Activated T-helper 17 cell treated with anti-CD3 and anti-CD28 coated beads, Interleukin-2, amount 50 U/mL, for 72 hours (primary cell): ENCODE measurements around the gene ARHGAP10. TPM values are rescaled to one million over a fixed set of nuclear protein-coding genes. Genes with fewer than 3 reads are reported as not detected.
A peak's percentile ranks its signal among the peaks of the same experiment; 100 is the strongest.

Experiments used
- ATAC-seq: fragments of 150-1000 bp; cut with Tn5 transposase; replicated peaks from 2 replicates; pipeline ENCODE4 v1.10.0; 2021; ENCODE audit warnings: mild to moderate bottlenecking, moderate library complexity
- H3K27ac Mint-ChIP-seq: one replicate; pipeline ENCODE4 v1.8.0; 2022; ENCODE audit warnings: mixed read lengths
- H3K27me3 Mint-ChIP-seq: one replicate; pipeline ENCODE4 v1.8.0; 2022; ENCODE audit warnings: mixed read lengths
- H3K36me3 Mint-ChIP-seq: one replicate; pipeline ENCODE4 v1.8.0; 2022; ENCODE audit warnings: low read depth, mild to moderate bottlenecking, mixed read lengths
- H3K4me1 Mint-ChIP-seq: one replicate; pipeline ENCODE4 v1.8.0; 2022; ENCODE audit warnings: mixed read lengths
- H3K4me3 Mint-ChIP-seq: one replicate; pipeline ENCODE4 v1.8.0; 2022; ENCODE audit warnings: mild to moderate bottlenecking, mixed read lengths
- H3K9me3 Mint-ChIP-seq: one replicate; pipeline ENCODE4 v1.8.0; 2022; ENCODE audit warnings: mixed read lengths
- total RNA-seq, 2 donors: library from RNA; stranded (reverse); gene quantifications; one replicate each; pipeline ENCODE4 v1.2.3, GENCODE V29; 2022

ARHGAP10 gene
- total RNA-seq, 2 donors from 2014 or later = 11.1 to 14.7 TPM

- Mint-ChIP-seq H3K4me1 (no peaks in the 10 kb centered on the region), H3K27ac (no peak overlapping the region), H3K27me3 (no peaks in the 10 kb centered on the region), H3K4me3 (no peak overlapping the region), H3K9me3 (peaks cover 8% of the 10 kb centered on the region), H3K36me3 (peaks cover 8% of the 10 kb centered on the region)
- no peak for ATAC-seq
These were observed 294.1 kb downstream of the ARHGAP10 start for GRCh38 chr4:148025981-148026380.

- no peak for ATAC-seq
- Mint-ChIP-seq H3K27me3 (no peaks in the 10 kb centered on the region), H3K27ac (no peak overlapping the region), H3K4me1 (no peaks in the 10 kb centered on the region), H3K36me3 (peaks cover 8% of the 10 kb centered on the region), H3K9me3 (peaks cover 8% of the 10 kb centered on the region), H3K4me3 (no peak overlapping the region)
These were observed 295.3 kb downstream of the ARHGAP10 start for GRCh38 chr4:148027201-148027600.

DNA sequence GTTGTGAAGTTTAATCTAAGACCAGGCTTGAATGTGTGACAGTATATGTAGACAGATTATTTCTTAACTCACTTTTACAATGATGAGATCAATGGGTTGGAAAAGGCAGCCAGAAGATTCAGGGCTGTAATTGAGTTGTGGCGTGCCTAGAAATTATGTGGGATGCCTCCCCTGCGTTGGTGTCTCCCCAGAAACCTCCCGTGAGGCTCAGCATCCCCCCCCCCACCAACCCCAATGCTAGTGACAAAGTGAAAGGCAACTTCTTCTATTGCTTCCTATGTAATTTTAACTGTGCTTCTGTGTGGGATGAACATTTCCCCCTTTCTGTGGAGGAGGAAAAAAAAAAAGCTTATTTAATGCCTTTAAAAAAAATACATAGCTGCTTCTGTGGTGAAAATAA is 297.9 kb downstream of the ARHGAP10 start:
- no peak for ATAC-seq
- Mint-ChIP-seq H3K4me3 (no peak overlapping the region), H3K27ac (no peak overlapping the region), H3K9me3 (peaks cover 8% of the 10 kb centered on the region), H3K4me1 (no peaks in the 10 kb centered on the region), H3K36me3 (peaks cover 8% of the 10 kb centered on the region), H3K27me3 (no peaks in the 10 kb centered on the region)

- no peaks in the 10 kb centered on the region for H3K27me3 Mint-ChIP-seq
- H3K9me3 Mint-ChIP-seq = peaks cover 8% of the 10 kb centered on the region
- H3K27ac Mint-ChIP-seq = no peak overlapping the region
- peaks cover 8% of the 10 kb centered on the region for H3K36me3 Mint-ChIP-seq
- ATAC-seq = no peak
- no peak overlapping the region for H3K4me3 Mint-ChIP-seq
- no peaks in the 10 kb centered on the region for H3K4me1 Mint-ChIP-seq
These were observed 298.4 kb downstream of the ARHGAP10 start for GRCh38 chr4:148030193-148030873.

DNA sequence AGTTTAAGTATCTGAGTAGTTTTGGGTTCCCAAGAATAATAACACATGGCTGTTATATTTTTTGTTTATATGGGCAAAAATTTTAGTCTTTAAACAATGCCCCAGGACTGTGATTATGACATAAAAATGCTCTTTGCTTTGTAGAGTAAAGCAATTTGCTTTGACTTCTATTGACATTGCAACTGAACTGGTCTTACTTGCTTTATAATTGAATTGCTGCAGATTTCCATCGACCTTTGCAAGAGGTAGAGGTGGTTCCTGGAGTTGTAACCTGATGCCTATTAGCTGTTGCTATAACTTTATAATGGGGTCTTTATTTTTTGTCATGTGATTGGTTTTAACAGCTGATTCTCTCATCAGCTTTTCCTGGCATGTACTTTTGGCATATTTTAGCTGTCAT is 302.9 kb downstream of the ARHGAP10 start:
- no peak overlapping the region for H3K27ac Mint-ChIP-seq
- H3K27me3 Mint-ChIP-seq = no peaks in the 10 kb centered on the region
- ATAC-seq = no peak
- H3K9me3 Mint-ChIP-seq = peaks cover 5% of the 10 kb centered on the region
- H3K4me1 Mint-ChIP-seq = no peaks in the 10 kb centered on the region
- no peak overlapping the region for H3K4me3 Mint-ChIP-seq
- H3K36me3 Mint-ChIP-seq = no peaks in the 10 kb centered on the region

GRCh38 chr4:148041606-148042329 is 309.9 kb downstream of the ARHGAP10 start:
- H3K4me3 Mint-ChIP-seq = no peak overlapping the region
- ATAC-seq = no peak

DNA sequence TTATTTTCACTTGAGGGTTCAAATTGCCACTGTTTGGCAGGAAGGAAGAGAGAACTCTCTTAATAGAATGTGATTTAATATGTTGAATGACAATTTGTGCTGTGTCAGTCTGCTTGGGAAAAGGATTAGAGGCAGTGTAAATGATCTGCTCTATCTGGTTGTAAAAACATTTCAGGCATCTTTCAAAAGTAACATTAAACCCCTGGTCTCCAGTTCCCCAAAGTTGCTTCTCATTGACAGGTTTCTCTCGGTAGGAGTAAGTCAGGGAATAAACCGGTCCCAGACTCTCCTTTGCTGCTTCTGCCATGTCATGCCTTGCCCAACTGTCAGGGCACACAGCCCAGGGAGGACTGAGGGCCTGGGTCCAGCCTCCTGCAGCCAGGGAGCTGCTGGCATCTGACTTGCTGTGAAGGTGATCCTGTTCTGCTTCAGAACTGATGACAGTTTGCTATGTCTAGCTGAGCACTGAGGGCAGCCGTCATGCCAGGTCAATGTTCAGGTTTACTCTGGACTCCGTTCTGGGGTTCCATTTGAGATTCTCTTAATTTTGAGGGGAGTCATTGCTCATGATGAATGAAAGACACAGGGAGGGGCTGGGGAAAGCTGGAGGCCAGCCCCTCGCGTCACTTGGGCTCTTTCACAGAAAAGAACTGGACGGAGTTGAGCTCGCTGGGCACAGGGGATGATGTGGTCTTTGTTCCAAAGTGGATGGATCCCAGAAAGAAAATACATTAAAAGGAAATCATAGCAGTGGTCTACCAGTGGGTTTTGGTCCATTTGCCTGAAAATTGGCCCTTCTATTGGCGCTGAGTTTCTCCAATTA is 312.4 kb downstream of the ARHGAP10 start:
- no peaks in the 10 kb centered on the region for H3K27me3 Mint-ChIP-seq
- no peak overlapping the region for H3K4me3 Mint-ChIP-seq
- ATAC-seq = no peak
- H3K27ac Mint-ChIP-seq = no peak overlapping the region
- H3K36me3 Mint-ChIP-seq = peaks cover 10% of the 10 kb centered on the region
- no peaks in the 10 kb centered on the region for H3K9me3 Mint-ChIP-seq
- no peaks in the 10 kb centered on the region for H3K4me1 Mint-ChIP-seq

More at GRCh38 chr4:148041606-148042329, 309.9 kb downstream of the ARHGAP10 start:
- no peaks in the 10 kb centered on the region for H3K36me3 Mint-ChIP-seq
- H3K27ac Mint-ChIP-seq = no peak overlapping the region
- no peaks in the 10 kb centered on the region for H3K9me3 Mint-ChIP-seq
- H3K4me1 Mint-ChIP-seq = no peaks in the 10 kb centered on the region
- H3K27me3 Mint-ChIP-seq = no peaks in the 10 kb centered on the region

DNA sequence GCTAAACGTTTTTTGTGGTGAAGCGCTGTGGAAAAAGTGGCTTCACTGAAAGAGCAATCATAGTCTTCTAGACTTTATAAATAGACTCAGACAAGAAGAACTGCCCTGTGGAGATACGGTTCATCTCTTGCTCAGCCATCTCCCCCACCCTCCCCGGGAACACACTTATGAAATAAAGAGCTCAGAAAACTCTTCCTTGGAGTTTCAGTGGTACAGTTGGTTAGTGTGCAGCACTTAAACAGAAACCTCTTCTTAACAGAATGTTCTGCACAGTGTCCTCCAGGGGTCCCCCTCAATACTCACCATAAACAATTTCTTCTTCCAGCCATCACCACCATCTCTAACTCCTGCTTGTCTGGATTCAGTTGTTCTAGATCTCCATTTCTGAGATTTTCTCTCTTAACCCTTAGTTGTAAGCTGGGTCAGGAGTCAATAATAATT is 313.0 kb downstream of the ARHGAP10 start:
- Mint-ChIP-seq H3K9me3 (no peaks in the 10 kb centered on the region), H3K27me3 (no peaks in the 10 kb centered on the region), H3K36me3 (peaks cover 10% of the 10 kb centered on the region), H3K4me1 (no peaks in the 10 kb centered on the region), H3K4me3 (no peak overlapping the region), H3K27ac (no peak overlapping the region)
- ATAC-seq = peak; percentile 38

DNA sequence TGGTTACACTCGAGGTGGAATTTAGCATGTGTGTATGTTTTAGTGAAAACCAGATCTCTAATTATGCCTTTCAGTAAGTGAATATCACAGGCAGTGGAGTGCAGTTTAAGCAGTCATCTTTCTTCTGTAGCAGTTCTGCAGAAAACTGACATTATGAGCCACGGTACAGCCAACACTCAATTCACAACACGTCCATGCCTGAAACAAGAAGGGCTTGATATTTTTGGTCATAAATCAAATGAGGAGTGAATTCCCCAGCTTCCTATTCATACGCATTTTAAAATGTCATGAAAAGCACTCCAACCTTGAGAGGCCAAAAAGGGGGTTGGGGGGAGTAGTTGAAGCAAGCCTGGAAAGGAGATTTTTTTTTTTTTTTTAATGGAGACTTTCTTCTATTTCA is 316.7 kb downstream of the ARHGAP10 start:
- H3K4me3 Mint-ChIP-seq = no peak overlapping the region
- no peak for ATAC-seq
- peaks cover 10% of the 10 kb centered on the region for H3K36me3 Mint-ChIP-seq
- no peaks in the 10 kb centered on the region for H3K27me3 Mint-ChIP-seq
- no peak overlapping the region for H3K27ac Mint-ChIP-seq
- H3K9me3 Mint-ChIP-seq = no peaks in the 10 kb centered on the region
- peaks cover 26% of the 10 kb centered on the region for H3K4me1 Mint-ChIP-seq

DNA sequence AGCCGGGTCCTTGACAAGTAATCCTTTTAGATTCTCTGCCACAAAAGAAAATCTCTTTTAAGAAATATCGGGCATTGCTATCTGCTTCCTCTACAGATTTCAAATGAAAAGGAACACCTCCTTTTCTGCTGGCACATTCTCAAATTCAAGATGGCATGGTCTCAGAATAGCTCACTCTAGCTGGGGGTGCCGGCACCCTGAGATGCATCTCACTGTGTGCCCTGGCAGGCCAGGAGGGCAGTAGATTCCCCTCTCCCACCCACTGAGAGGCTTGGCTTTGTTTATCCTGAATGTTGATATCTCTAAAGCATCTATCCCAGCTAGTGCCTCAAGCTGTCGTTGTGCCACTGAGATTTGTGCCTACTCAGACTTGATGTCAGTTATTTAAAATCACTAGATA is 319.5 kb downstream of the ARHGAP10 start:
- Mint-ChIP-seq H3K36me3 (peaks cover 10% of the 10 kb centered on the region), H3K4me1 (peaks cover 34% of the 10 kb centered on the region), H3K4me3 (no peak overlapping the region), H3K27ac (peak overlapping the region; percentile 78), H3K27me3 (no peaks in the 10 kb centered on the region), H3K9me3 (no peaks in the 10 kb centered on the region)
- ATAC-seq = no peak

GRCh38 chr4:148052448-148052847 is 320.6 kb downstream of the ARHGAP10 start:
- no peaks in the 10 kb centered on the region for H3K27me3 Mint-ChIP-seq
- no peaks in the 10 kb centered on the region for H3K9me3 Mint-ChIP-seq
- H3K36me3 Mint-ChIP-seq = peaks cover 10% of the 10 kb centered on the region
- peak overlapping the region; percentile 37 for H3K4me3 Mint-ChIP-seq
- peaks cover 44% of the 10 kb centered on the region for H3K4me1 Mint-ChIP-seq
- ATAC-seq = peak; percentile 68
- H3K27ac Mint-ChIP-seq = peak overlapping the region; percentile 78

DNA sequence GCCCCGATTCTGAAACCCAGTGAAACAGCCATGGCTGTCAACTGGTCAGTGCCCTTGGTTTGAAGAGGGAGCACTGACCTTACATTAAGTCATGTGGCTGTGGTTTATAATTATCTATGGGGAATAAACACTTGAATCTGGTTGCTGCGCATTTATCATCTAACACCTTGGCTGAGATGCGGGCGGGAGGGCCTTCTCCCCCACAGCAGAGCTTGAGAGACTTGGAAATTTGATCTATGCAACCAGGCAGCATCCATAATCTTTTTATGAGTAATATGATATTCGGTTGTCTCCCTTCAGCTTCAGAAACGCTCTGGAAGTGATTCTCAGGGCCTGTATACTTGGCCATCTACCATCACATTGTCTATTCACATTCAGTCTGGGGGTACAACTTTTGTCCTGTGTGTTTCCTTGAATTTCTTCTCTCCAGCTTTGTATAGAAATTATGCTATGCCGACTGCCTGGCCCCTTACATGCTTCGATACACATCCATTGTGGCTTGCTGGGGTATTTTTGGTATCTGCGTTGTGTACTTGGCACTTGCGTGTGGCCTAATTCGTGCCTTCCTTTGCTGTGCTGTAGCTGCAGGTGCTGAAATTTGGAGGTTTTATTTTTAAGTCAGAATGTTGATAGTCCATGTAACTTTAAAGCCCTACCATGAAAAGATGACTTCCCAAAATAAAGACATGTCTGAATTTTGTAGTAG is 321.6 kb downstream of the ARHGAP10 start:
- H3K9me3 Mint-ChIP-seq = no peaks in the 10 kb centered on the region
- H3K27me3 Mint-ChIP-seq = no peaks in the 10 kb centered on the region

GRCh38 chr4:148054275-148054674 is 322.4 kb downstream of the ARHGAP10 start:
- Mint-ChIP-seq H3K27me3 (no peaks in the 10 kb centered on the region), H3K27ac (peak overlapping the region; percentile 78), H3K36me3 (no peaks in the 10 kb centered on the region), H3K4me3 (peak overlapping the region; percentile 1), H3K4me1 (peaks cover 51% of the 10 kb centered on the region), H3K9me3 (no peaks in the 10 kb centered on the region)
- ATAC-seq = no peak

More for the DNA sequence above, 321.6 kb downstream of the ARHGAP10 start:
- Mint-ChIP-seq H3K27ac (peak overlapping the region; percentile 78), H3K36me3 (peaks cover 4% of the 10 kb centered on the region), H3K4me3 (peak overlapping the region; percentile 1), H3K4me1 (peaks cover 45% of the 10 kb centered on the region)
- ATAC-seq = no peak

DNA sequence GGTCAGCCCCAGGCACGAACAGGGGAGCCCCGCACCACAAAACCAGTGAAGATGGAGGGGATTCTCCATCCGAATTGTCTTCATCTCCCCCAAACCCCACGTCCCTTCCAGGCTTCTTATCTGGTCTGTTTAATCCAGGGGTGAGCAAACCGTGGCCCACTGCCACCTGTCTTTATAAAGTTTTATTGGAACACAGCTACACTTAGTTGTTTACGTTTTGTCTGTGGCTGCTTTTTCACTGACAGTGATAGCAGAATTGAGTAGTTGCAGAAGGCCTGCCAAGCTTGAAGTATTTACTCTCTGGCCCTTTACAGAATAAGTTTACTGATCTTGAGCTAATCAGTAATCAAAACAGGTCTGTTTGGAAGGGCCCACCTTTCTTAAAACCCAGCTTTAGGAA is 324.0 kb downstream of the ARHGAP10 start:
- ATAC-seq = no peak
- H3K9me3 Mint-ChIP-seq = no peaks in the 10 kb centered on the region
- no peaks in the 10 kb centered on the region for H3K36me3 Mint-ChIP-seq
- no peak overlapping the region for H3K4me3 Mint-ChIP-seq
- no peaks in the 10 kb centered on the region for H3K27me3 Mint-ChIP-seq
- H3K4me1 Mint-ChIP-seq = peaks cover 56% of the 10 kb centered on the region
- H3K27ac Mint-ChIP-seq = no peak overlapping the region
